ENCODE data around the gene KRTAP1-1. TPM values are rescaled to one million over a fixed set of nuclear protein-coding genes. Genes with fewer than 3 reads are reported as not detected.
"Not testable (repeated sequence)": the region's sequence is repeated elsewhere in the genome, so short reads cannot be mapped to it uniquely, and the experiment has no call there.

The KRTAP1-1 gene
- total RNA-seq, 2 donors from 2014 or later = not detected

DNA sequence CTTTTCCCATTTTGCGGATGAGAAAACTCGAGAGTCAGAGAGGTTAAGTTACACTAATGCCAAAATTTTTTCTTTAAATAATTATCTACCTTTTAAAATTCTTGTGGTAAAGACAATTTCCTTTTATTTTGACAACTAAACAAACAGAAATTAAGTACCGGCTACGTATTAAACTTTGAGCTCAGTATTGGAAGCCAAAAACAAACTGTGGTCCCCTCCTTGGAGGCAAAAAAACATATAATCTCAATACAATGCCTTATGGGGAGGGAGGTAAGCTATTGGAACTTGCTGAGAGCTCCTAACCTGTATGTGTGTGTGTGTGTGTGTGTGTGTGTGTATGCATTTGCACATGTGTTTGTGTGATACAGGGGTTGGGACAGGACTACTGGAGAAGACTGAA is 22.2 kb upstream of the KRTAP1-1 start:
- ATAC-seq (replicated peaks) = no peak
- H3K4me1 Mint-ChIP-seq = peaks cover 5% of the 10 kb centered on the region
- H3K27ac Mint-ChIP-seq = no peak overlapping the region
- peaks cover 31% of the 10 kb centered on the region for H3K27me3 Mint-ChIP-seq
- H3K9me3 Mint-ChIP-seq = no peaks in the 10 kb centered on the region
- no peaks in the 10 kb centered on the region for H3K36me3 Mint-ChIP-seq (ENCODE audit: low read depth)
- H3K4me3 Mint-ChIP-seq = no peak overlapping the region

DNA sequence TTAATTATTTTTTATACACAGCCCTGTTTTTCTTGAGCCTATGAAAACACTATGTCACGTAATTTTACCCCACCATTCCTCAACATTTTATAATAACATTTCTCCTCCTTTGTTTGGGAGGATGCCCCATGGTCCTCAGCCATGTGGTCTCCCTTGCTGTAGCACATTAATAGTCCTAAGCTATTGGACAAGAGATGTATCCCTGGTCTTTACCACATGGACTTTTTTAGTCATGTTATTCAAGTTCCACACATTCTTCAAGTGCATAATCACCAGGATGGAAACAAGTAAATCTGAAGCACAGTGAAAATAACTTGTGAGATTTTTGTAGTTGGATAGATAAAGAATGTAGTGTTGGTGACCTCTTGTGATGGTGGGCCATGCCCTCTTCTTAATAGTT is 20.7 kb upstream of the KRTAP1-1 start:
- H3K4me3 Mint-ChIP-seq = no peak overlapping the region
- H3K27ac Mint-ChIP-seq = no peak overlapping the region
- H3K9me3 Mint-ChIP-seq = no peaks in the 10 kb centered on the region
- ATAC-seq (replicated peaks) = no peak
- H3K4me1 Mint-ChIP-seq = peaks cover 5% of the 10 kb centered on the region
- peaks cover 40% of the 10 kb centered on the region for H3K27me3 Mint-ChIP-seq
- no peaks in the 10 kb centered on the region for H3K36me3 Mint-ChIP-seq (ENCODE audit: low read depth)

DNA sequence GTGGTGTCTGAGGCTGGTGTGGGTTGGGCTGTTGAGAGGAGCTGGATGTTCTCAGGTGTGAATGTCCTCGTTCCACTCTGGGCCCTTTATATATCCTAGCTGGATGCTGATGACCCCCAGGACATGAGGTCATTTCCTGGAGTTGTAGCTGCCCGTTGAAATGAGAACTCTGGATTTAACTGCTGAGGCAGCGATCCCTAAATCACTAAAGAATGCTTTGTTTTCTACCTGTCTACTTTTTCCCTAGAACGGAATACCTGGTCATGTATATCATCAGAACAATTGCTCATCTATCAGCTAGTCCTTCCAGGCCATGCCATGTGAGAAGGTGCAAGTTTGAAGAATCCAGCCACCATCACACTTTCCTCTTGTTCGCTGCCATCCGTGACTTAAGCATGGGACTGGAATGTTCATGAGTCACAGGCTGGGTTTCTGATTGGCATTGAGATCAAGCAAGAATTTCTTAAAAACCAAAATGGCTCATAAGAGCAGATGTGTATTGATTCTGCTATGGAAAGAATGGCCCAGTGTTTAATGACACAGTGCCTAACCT is 18.9 kb upstream of the KRTAP1-1 start, which contains the start of gene KRTAP2-3:
KRTAP2-3 (minus strand) TSS at position 63 of the 553 bp plus-strand sequence. CDS start 64 bp downstream, outside the sequence.
- Mint-ChIP-seq H3K4me1 (no peaks in the 10 kb centered on the region), H3K27ac (no peak within 1 kb of the TSS), H3K4me3 (no peak within 1 kb of the TSS), H3K9me3 (no peaks in the 10 kb centered on the region), H3K27me3 (peaks cover 44% of the 10 kb centered on the region), H3K36me3 (ENCODE audit: low read depth) (no peaks in the 10 kb centered on the region)
- ATAC-seq (replicated peaks) = no peak

DNA sequence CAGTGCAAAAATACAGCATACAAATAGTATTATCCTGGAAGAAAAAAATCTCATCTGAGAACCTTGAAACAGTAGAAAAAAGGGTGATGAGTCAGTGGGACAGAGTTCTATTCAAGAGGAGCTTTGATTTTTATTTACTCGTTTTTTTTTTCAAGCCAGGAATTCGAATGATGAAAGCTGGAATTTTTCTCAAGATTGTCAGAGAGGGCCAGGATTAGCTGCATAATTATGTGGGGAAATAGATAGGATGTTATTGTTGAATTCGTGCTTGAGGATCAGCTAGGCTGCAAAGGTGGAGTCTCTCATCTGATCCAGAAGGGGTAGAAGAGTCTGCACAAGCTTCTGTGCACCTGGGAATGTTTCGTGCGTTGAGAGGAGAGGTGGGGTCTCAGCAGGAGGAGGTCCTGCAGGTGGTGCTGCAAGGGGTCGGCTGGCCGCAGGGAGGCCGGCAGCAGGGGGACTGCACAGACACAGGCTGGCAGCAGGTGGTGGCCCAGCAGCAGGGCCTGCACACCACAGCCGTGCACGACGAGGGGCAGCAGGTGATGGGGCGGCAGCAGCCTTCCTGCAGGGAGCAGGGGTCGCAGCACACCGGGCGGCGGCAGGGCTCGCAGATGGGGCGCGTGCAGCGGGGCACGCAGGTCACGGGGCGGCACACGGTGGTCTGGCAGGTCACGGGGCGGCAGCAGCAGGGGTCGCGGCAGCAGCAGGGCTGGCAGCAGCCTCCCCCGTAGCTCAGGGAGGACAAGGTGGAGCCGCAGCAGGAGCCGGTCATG is 18.2 kb upstream of the KRTAP1-1 start:
- not testable (repeated sequence) for H3K36me3 Mint-ChIP-seq (ENCODE audit: low read depth); H3K9me3 Mint-ChIP-seq; H3K4me3 Mint-ChIP-seq

DNA sequence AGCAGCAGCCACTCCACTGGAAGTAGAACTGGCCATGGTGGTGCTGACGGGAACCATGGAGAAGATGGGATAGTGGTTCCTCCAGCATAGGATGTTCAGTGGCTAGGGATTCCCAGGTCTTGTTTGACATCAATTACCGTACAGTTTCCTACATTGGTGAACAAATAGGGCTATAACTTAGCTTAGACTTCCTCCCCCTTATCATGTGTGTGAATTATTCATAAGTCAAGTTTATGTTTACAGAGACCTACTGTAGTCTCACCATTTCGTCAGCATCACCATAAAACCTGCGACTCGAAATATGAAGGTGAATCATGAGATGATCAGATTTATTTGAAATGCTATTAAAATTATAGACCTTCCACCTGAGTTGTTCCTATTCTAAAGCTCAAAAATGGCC is 17.5 kb upstream of the KRTAP1-1 start:
- Mint-ChIP-seq H3K27ac (no peak overlapping the region), H3K27me3 (peaks cover 43% of the 10 kb centered on the region), H3K36me3 (ENCODE audit: low read depth) (no peaks in the 10 kb centered on the region), H3K4me1 (no peaks in the 10 kb centered on the region), H3K4me3 (no peak overlapping the region), H3K9me3 (no peaks in the 10 kb centered on the region)
- no peak for ATAC-seq (replicated peaks)

More for the DNA sequence above, 18.2 kb upstream of the KRTAP1-1 start:
- H3K4me1 Mint-ChIP-seq; H3K27ac Mint-ChIP-seq; ATAC-seq (replicated peaks): not testable (repeated sequence)
- H3K27me3 Mint-ChIP-seq = peaks cover 44% of the 10 kb centered on the region

DNA sequence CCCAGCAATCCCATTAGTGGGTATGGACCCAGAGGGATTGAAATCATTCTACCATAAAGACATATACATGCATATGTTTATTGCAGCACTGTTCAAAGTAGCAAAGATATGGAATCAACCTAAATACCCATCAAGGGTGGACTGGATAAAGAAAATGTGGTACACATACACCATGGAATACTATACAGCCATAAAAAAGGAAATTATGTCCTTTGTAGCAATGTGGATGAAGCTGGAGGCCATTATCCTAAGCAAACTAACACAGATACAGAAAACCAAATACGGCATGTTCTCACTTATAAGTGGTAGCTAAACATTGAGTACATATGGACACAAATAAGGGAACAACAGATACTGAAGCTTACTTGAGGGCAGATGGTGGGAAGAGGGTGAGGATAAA is 16.3 kb upstream of the KRTAP1-1 start:
- H3K27ac Mint-ChIP-seq = no peak overlapping the region
- no peaks in the 10 kb centered on the region for H3K36me3 Mint-ChIP-seq (ENCODE audit: low read depth)
- H3K27me3 Mint-ChIP-seq = peaks cover 40% of the 10 kb centered on the region
- H3K4me3 Mint-ChIP-seq = no peak overlapping the region
- H3K4me1 Mint-ChIP-seq = no peaks in the 10 kb centered on the region
- ATAC-seq (replicated peaks) = no peak
- no peaks in the 10 kb centered on the region for H3K9me3 Mint-ChIP-seq

DNA sequence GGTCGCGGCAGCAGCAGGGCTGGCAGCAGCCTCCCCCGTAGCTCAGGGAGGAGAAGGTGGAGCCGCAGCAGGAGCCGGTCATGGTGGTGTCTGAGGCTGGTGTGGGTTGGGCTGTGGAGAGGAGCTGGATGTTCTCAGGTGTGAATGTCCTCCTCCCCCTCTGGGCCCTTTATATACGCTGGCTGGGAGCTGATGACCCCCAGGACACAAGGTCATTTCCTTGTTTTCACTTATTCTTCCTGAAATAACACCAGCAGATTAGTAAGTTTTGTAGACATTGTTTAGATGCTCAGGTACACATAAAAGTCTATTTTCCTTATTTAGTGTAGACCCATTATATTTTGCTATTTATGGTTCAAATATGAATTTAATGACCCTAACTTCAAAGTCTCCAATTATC is 13.9 kb upstream of the KRTAP1-1 start, which contains the start of gene KRTAP2-2:
KRTAP2-2 (minus strand) TSS at position 101 of the 400 bp plus-strand sequence; CDS start at position 82, 19 bp downstream.
- not testable (repeated sequence) for H3K27ac Mint-ChIP-seq

DNA sequence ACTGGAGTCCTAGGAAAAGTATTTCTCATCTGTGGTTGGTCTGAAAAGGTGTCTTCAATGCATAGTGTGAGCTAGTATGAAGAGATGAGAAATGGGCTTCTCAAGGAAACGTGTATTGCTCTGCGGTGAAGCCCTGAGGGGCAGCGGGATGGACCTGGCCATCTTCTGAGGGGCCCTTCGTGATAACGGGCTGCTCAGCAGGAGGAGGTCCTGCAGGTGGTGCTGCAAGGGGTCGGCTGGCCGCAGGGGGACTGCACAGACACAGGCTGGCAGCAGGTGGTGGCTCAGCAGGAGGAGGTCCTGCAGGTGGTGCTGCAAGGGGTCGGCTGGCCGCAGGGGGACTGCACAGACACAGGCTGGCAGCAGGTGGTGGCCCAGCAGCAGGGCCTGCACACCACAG is 13.3 kb upstream of the KRTAP1-1 start:
- not testable (repeated sequence) for H3K27ac Mint-ChIP-seq; H3K9me3 Mint-ChIP-seq; ATAC-seq (replicated peaks); H3K4me3 Mint-ChIP-seq; H3K36me3 Mint-ChIP-seq (ENCODE audit: low read depth); H3K4me1 Mint-ChIP-seq
- peaks cover 29% of the 10 kb centered on the region for H3K27me3 Mint-ChIP-seq

More for the DNA sequence above, 13.9 kb upstream of the KRTAP1-1 start, which contains the start of gene KRTAP2-2:
- H3K36me3 Mint-ChIP-seq (ENCODE audit: low read depth); H3K4me1 Mint-ChIP-seq; ATAC-seq (replicated peaks); H3K4me3 Mint-ChIP-seq; H3K9me3 Mint-ChIP-seq: not testable (repeated sequence)
- peaks cover 28% of the 10 kb centered on the region for H3K27me3 Mint-ChIP-seq

DNA sequence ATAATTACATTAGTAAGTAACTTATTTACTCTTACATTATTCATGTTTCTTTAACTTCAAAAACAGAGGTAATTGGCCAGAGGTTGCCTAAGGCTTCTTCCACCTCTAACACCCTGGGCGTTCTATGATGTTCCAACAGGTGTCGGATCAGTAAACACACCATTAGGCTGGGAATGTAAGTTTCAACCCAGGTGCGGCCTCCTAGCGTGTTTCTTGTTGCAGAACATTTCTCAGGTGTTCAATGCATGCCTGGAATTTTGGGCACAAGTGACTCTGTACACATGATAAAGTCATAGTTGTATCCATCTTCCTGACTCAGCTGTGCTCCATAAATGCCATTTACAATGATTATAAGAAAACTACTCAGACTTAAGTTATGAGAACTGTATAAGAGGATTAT is 12.8 kb upstream of the KRTAP1-1 start:
- Mint-ChIP-seq H3K4me1 (no peaks in the 10 kb centered on the region), H3K27me3 (peaks cover 26% of the 10 kb centered on the region), H3K9me3 (no peaks in the 10 kb centered on the region), H3K4me3 (no peak overlapping the region), H3K36me3 (ENCODE audit: low read depth) (no peaks in the 10 kb centered on the region), H3K27ac (no peak overlapping the region)
- no peak for ATAC-seq (replicated peaks)

DNA sequence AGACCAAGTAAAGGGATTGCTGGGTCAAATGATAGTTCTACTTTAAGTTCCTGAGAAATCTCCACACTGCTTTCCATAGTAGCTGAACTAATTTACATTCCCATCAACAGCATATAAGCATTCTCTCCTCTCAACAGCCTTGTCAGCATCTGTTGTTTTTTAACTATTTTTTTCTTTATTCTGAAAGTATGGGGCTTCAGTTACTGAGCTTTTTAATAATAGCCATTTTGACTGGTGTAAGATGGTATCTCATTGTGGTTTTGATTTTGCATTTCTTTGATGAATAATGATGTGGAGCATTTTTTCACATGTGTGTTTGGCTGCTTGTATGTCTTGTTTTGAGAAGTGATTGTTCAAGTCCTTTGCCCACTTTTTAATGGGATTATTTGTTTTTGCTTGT is 11.3 kb upstream of the KRTAP1-1 start:
- no peaks in the 10 kb centered on the region for H3K9me3 Mint-ChIP-seq
- ATAC-seq (replicated peaks) = no peak
- peaks cover 19% of the 10 kb centered on the region for H3K27me3 Mint-ChIP-seq
- H3K4me3 Mint-ChIP-seq = no peak overlapping the region
- no peaks in the 10 kb centered on the region for H3K36me3 Mint-ChIP-seq (ENCODE audit: low read depth)
- H3K4me1 Mint-ChIP-seq = no peaks in the 10 kb centered on the region
- no peak overlapping the region for H3K27ac Mint-ChIP-seq

DNA sequence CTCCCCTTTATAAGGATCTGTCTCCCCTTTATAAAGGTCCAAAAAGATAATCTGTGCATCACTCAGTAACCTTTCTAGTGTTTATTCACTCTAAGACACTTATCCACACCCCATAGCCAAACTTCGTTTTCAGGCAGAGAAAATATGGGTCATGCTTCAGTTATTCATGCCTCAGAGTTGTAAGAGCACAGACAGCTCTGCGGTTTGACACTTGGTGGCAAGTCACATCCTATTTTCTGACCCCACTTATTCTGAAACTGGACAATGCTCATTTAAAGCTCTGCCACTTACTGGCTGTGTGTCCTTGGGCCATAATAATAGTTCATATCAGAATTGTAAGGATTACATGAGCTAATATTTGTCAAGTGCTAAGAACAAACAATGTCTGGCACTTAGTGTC is 7.9 kb upstream of the KRTAP1-1 start:
- H3K4me3 Mint-ChIP-seq = no peak overlapping the region
- no peaks in the 10 kb centered on the region for H3K9me3 Mint-ChIP-seq
- no peaks in the 10 kb centered on the region for H3K4me1 Mint-ChIP-seq
- no peaks in the 10 kb centered on the region for H3K36me3 Mint-ChIP-seq (ENCODE audit: low read depth)
- H3K27ac Mint-ChIP-seq = no peak overlapping the region
- ATAC-seq (replicated peaks) = no peak
- H3K27me3 Mint-ChIP-seq = peaks cover 25% of the 10 kb centered on the region

DNA sequence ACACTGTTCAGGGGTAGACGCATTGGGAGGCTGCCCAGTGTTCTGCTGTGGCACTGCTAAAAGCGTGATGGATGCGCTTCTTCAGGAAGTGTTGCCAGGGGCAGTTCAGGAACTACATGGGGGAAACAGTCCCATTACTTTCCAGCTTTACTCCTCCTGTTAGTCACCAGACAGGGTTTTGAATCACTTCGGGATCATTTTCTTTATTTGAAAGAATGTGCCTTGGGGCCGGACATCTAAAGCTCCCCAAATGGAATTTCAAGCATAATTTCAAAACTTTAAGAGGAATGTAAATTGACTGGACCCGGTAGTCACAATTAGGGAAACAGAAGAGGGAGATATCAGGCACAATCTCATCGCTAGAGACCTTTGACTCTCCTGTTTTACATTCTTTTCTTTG is 7.2 kb upstream of the KRTAP1-1 start:
- Mint-ChIP-seq H3K4me1 (no peaks in the 10 kb centered on the region), H3K27me3 (peaks cover 25% of the 10 kb centered on the region), H3K27ac (no peak overlapping the region), H3K36me3 (ENCODE audit: low read depth) (no peaks in the 10 kb centered on the region), H3K4me3 (no peak overlapping the region), H3K9me3 (peaks cover 2% of the 10 kb centered on the region)
- ATAC-seq (replicated peaks) = no peak

DNA sequence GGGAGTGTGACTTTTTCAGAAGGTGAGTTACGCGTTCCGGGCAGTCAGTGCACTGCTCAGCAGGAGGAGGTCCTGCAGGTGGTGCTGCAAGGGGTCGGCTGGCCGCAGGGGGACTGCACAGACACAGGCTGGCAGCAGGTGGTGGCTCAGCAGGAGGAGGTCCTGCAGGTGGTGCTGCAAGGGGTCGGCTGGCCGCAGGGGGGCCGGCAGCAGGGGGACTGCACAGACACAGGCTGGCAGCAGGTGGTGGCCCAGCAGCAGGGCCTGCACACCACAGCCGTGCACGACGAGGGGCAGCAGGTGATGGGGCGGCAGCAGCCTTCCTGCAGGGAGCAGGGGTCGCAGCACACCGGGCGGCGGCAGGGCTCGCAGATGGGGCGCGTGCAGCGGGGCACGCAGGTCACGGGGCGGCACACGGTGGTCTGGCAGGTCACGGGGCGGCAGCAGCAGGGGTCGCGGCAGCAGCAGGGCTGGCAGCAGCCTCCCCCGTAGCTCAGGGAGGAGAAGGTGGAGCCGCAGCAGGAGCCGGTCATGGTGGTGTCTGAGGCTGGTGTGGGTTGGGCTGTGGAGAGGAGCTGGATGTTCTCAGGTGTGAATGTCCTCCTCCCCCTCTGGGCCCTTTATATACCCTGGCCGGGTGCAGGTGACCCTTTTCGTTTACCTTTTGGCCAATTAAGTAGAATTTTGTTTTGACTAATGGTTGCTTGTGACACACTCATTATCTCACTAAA is 5.7 kb upstream of the KRTAP1-1 start, which contains the start of gene KRTAP2-1:
KRTAP2-1 (minus strand) TSS at position 582 of the 731 bp plus-strand sequence; CDS start at position 533, 49 bp downstream.
- not testable (repeated sequence) for H3K9me3 Mint-ChIP-seq; H3K27ac Mint-ChIP-seq; H3K36me3 Mint-ChIP-seq (ENCODE audit: low read depth); H3K4me3 Mint-ChIP-seq; ATAC-seq (replicated peaks); H3K4me1 Mint-ChIP-seq
- peaks cover 25% of the 10 kb centered on the region for H3K27me3 Mint-ChIP-seq

DNA sequence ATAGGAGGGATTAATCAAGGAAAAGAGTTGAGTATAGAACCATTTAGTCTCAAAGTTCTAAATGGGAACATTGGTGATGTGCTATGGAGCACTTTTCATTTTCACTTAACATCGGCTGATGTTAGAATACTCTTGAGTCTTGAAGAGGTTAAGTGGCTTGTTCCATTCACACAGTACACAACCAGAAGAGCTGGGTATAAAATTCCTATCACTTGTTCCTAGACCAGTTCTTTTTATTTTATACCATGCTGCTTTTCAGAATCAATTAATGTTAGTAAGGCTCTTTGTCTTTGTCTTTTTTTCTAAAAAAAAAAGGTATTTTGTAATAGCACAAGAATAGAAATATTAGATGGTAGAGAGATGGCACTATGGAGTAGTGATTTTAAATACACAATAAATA is 1.7 kb upstream of the KRTAP1-1 start:
- ATAC-seq (replicated peaks) = no peak

More for the DNA sequence above, 1.7 kb upstream of the KRTAP1-1 start:
- H3K27me3 Mint-ChIP-seq = peaks cover 14% of the 10 kb centered on the region
- no peak overlapping the region for H3K27ac Mint-ChIP-seq
- peaks cover 4% of the 10 kb centered on the region for H3K9me3 Mint-ChIP-seq
- no peak overlapping the region for H3K4me3 Mint-ChIP-seq
- H3K4me1 Mint-ChIP-seq = no peaks in the 10 kb centered on the region
- no peaks in the 10 kb centered on the region for H3K36me3 Mint-ChIP-seq (ENCODE audit: low read depth)
